ENCODE data around the gene TRPV6. TPM values are rescaled to one million over a fixed set of nuclear protein-coding genes. Genes with fewer than 3 reads are reported as not detected.

TRPV6 gene
- total RNA-seq, 1 donor from 2014 or later, result 0.27 TPM

GRCh38 chr7:142886866-142887265 is 1.3 kb upstream of the TRPV6 start:
- H3K27ac Mint-ChIP-seq (ENCODE audit: unreplicated experiment), result no peak overlapping the region
- peaks cover 10% of the 10 kb centered on the region for H3K27me3 Mint-ChIP-seq (ENCODE audit: unreplicated experiment)
- DNase-seq, result no peak
- TF ChIP-seq CTCF (IDR thresholded peaks at IDR 0.05; ENCODE audit: partially characterized antibody, unreplicated experiment), result no peak
- peaks cover 4% of the 10 kb centered on the region for H3K9me3 Mint-ChIP-seq (ENCODE audit: unreplicated experiment)
- no peak overlapping the region for H3K4me3 Mint-ChIP-seq (ENCODE audit: unreplicated experiment)
- H3K36me3 Mint-ChIP-seq (ENCODE audit: unreplicated experiment), result no peaks in the 10 kb centered on the region
- H3K4me1 Mint-ChIP-seq (ENCODE audit: low read depth, unreplicated experiment), result peaks cover 2% of the 10 kb centered on the region

- peaks cover 2% of the 10 kb centered on the region for H3K4me1 Mint-ChIP-seq (ENCODE audit: low read depth, unreplicated experiment)
Observed at GRCh38 chr7:142884286-142884640, 1.3 kb downstream of the TRPV6 start.

GRCh38 chr7:142883571-142884285 is 1.8 kb downstream of the TRPV6 start:
- no peaks in the 10 kb centered on the region for H3K36me3 Mint-ChIP-seq (ENCODE audit: unreplicated experiment)
- TF ChIP-seq CTCF (IDR thresholded peaks at IDR 0.05; ENCODE audit: partially characterized antibody, unreplicated experiment), result no peak
- H3K27ac Mint-ChIP-seq (ENCODE audit: unreplicated experiment), result no peak overlapping the region
- peaks cover 2% of the 10 kb centered on the region for H3K27me3 Mint-ChIP-seq (ENCODE audit: unreplicated experiment)
- DNase-seq, result no peak
- no peak overlapping the region for H3K4me3 Mint-ChIP-seq (ENCODE audit: unreplicated experiment)
- peaks cover 4% of the 10 kb centered on the region for H3K9me3 Mint-ChIP-seq (ENCODE audit: unreplicated experiment)
- peaks cover 2% of the 10 kb centered on the region for H3K4me1 Mint-ChIP-seq (ENCODE audit: low read depth, unreplicated experiment)

More at GRCh38 chr7:142884286-142884640, 1.3 kb downstream of the TRPV6 start:
- Mint-ChIP-seq H3K27ac (ENCODE audit: unreplicated experiment) (no peak overlapping the region), H3K9me3 (ENCODE audit: unreplicated experiment) (peaks cover 4% of the 10 kb centered on the region), H3K27me3 (ENCODE audit: unreplicated experiment) (peaks cover 4% of the 10 kb centered on the region), H3K4me3 (ENCODE audit: unreplicated experiment) (no peak overlapping the region), H3K36me3 (ENCODE audit: unreplicated experiment) (no peaks in the 10 kb centered on the region)
- no peak for TF ChIP-seq CTCF (IDR thresholded peaks at IDR 0.05; ENCODE audit: partially characterized antibody, unreplicated experiment)
- DNase-seq, result no peak

- no peak overlapping the region for H3K27ac Mint-ChIP-seq (ENCODE audit: unreplicated experiment)
- DNase-seq, result no peak
- H3K4me1 Mint-ChIP-seq (ENCODE audit: low read depth, unreplicated experiment), result peaks cover 2% of the 10 kb centered on the region
- no peak overlapping the region for H3K4me3 Mint-ChIP-seq (ENCODE audit: unreplicated experiment)
- peaks cover 4% of the 10 kb centered on the region for H3K9me3 Mint-ChIP-seq (ENCODE audit: unreplicated experiment)
- TF ChIP-seq CTCF (IDR thresholded peaks at IDR 0.05; ENCODE audit: partially characterized antibody, unreplicated experiment), result no peak
- peaks cover 2% of the 10 kb centered on the region for H3K27me3 Mint-ChIP-seq (ENCODE audit: unreplicated experiment)
- H3K36me3 Mint-ChIP-seq (ENCODE audit: unreplicated experiment), result no peaks in the 10 kb centered on the region
Observed at GRCh38 chr7:142883145-142883544, 2.4 kb downstream of the TRPV6 start.

- H3K27me3 Mint-ChIP-seq (ENCODE audit: unreplicated experiment), result peaks cover 2% of the 10 kb centered on the region
- H3K27ac Mint-ChIP-seq (ENCODE audit: unreplicated experiment), result no peak overlapping the region
- H3K36me3 Mint-ChIP-seq (ENCODE audit: unreplicated experiment), result no peaks in the 10 kb centered on the region
- no peak overlapping the region for H3K4me3 Mint-ChIP-seq (ENCODE audit: unreplicated experiment)
- DNase-seq, result no peak
- peaks cover 4% of the 10 kb centered on the region for H3K9me3 Mint-ChIP-seq (ENCODE audit: unreplicated experiment)
- TF ChIP-seq CTCF (IDR thresholded peaks at IDR 0.05; ENCODE audit: partially characterized antibody, unreplicated experiment), result no peak
- H3K4me1 Mint-ChIP-seq (ENCODE audit: low read depth, unreplicated experiment), result peaks cover 2% of the 10 kb centered on the region
Observed at GRCh38 chr7:142882338-142882678, 3.2 kb downstream of the TRPV6 start.
